Measurements from ENCODE around the gene TEX2. TPM values are rescaled to one million over a fixed set of nuclear protein-coding genes. Genes with fewer than 3 reads are reported as not detected.
A peak's percentile ranks its signal among the peaks of the same experiment; 100 is the strongest.

Gene TEX2
- total and polyA plus RNA-seq, 2 of the 13 experiments (the other 11 are each of a cell fraction or from before 2014, with no cell fraction given), result 21.4 to 37.7 TPM

GRCh38 chr17:64216338-64217248, 46.5 kb downstream of the TEX2 start (continued):
- TF ChIP-seq HMGXB4 (CRISPR knock-in tag; IDR thresholded peaks at IDR 0.05; ENCODE audit: borderline replicate concordance in 1 of 2, low read depth in 1 of 2), result peak; percentile 81 to 92; a peak in 3 of 4 replicates
- TF ChIP-seq ZNF432 (CRISPR knock-in tag; IDR thresholded peaks at IDR 0.05; ENCODE audit: borderline replicate concordance), result no peak
- no peak for TF ChIP-seq KLF13 (CRISPR knock-in tag; IDR thresholded peaks at IDR 0.05)
- TF ChIP-seq ZNF737 (CRISPR knock-in tag; IDR thresholded peaks at IDR 0.05; ENCODE audit: borderline replicate concordance), result no peak
- TF ChIP-seq ZNF230 (CRISPR knock-in tag; IDR thresholded peaks at IDR 0.05), result no peak; the same call in 1 of the 2 replicates
- peak; percentile 97 for TF ChIP-seq ZNF33B (CRISPR knock-in tag; IDR thresholded peaks at IDR 0.05)
- TF ChIP-seq ZNF589 (CRISPR knock-in tag; conservative IDR thresholded peaks at IDR 0.05), result no peak
- TF ChIP-seq ZC3H13 (CRISPR knock-in tag; IDR thresholded peaks at IDR 0.05), result no peak
- TF ChIP-seq ATF5 (CRISPR knock-in tag; IDR thresholded peaks at IDR 0.05; ENCODE audit: low read depth), result no peak
- no peak for TF ChIP-seq MLXIP (CRISPR knock-in tag; IDR thresholded peaks at IDR 0.05; ENCODE audit: borderline replicate concordance)
- TF ChIP-seq ZBTB21 (CRISPR knock-in tag; IDR thresholded peaks at IDR 0.05), result no peak
- TF ChIP-seq U2AF1 (optimal IDR thresholded peaks at IDR 0.05; ENCODE audit: low read depth, low read length), result no peak
- 0 out of 2 replicates have a peak, but pooled peaks have one; percentile 21 for TF ChIP-seq FOXC1 (CRISPR knock-in tag; IDR thresholded peaks at IDR 0.05; ENCODE audit: borderline replicate concordance)
- TF ChIP-seq ZKSCAN1 (IDR thresholded peaks at IDR 0.05; ENCODE audit: low read length), result peak; percentile 22; the same call in 1 of the 2 replicates
- peak; percentile 95; the same call in 1 of the 2 replicates for TF ChIP-seq TOE1 (CRISPR knock-in tag; IDR thresholded peaks at IDR 0.05)
- TF ChIP-seq ZNF704 (CRISPR knock-in tag; IDR thresholded peaks at IDR 0.05; ENCODE audit: borderline replicate concordance), result no peak
- TF ChIP-seq ZSCAN30 (CRISPR knock-in tag; IDR thresholded peaks at IDR 0.05), result no peak
- peak; percentile 75; the same call in 1 of the 2 replicates for TF ChIP-seq NCOR1 (IDR thresholded peaks at IDR 0.05; ENCODE audit: borderline replicate concordance, low read length)
- no peak for TF ChIP-seq PTBP1 (IDR thresholded peaks at IDR 0.05; ENCODE audit: low read depth, low read length, poor library complexity, severe bottlenecking)
- TF ChIP-seq FOXK2 (IDR thresholded peaks at IDR 0.05), result peak; percentile 47; the same call in 1 of the 2 replicates
- 0 out of 2 replicates have a peak, but pooled peaks have one; percentile 29 for TF ChIP-seq SMYD3 (CRISPR knock-in tag; IDR thresholded peaks at IDR 0.05)
- TF ChIP-seq ZFP82 (CRISPR knock-in tag; IDR thresholded peaks at IDR 0.05; ENCODE audit: borderline replicate concordance), result no peak

All from HepG2 (cell line).